Transverse colon (tissue), 3 donors: Measurements from ENCODE around the gene CAMSAP1.

Experiments used
- EP300 ChIP-seq: sonication (generic); formaldehyde crosslinking; IDR thresholded peaks from one replicate; pipeline ENCODE4 v1.6.1; 2017; ENCODE audit warnings: antibody characterized with exemption, low read depth
- POLR2AphosphoS5 ChIP-seq, 3 donors: sonication (generic); formaldehyde crosslinking; IDR thresholded peaks; one replicate each; pipeline ENCODE4 v1.6.1; 2016; ENCODE audit warnings: antibody characterized with exemption in 3 of 3

- TF ChIP-seq EP300 (no peak), POLR2AphosphoS5 (IDR thresholded peaks at IDR 0.05) (no peak)
These were observed 120.0 kb downstream of the CAMSAP1 start for GRCh38 chr9:135787317-135787716.
